ENCODE measurements around the gene STRA6.

STRA6 gene

DNA sequence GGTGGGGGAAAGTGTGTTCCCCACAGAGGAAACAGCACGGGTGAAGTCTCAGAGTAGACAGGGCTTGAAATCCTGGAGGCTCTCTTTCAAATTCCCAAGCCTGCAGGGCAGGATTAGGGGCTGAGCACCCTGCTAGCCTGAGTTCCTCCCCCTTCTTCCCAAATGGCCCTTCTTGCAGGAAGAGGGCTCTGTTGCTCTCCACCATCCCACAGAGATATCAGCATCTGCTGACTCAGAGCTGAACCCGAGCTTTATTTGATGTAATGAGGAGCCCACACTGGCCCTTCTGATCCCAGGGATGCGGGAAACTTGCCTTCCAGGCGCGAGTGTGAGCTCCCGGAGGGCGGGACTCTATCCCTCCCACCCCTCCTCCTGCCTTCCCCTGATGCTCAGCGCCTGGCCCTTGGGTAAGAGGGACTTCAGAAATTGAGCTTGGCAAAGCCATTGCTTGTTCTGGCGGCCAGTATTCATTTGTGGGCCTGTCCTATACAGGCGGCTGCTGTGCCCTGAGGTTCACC lies 1.4 kb upstream of the STRA6 start:
- no peaks in the 10 kb centered on the region for H3K36me3 ChIP-seq (ENCODE audit: insufficient read depth, low read length)
- H3K4me1 ChIP-seq (ENCODE audit: insufficient read depth, low read length), result peaks cover 35% of the 10 kb centered on the region
- no peaks in the 10 kb centered on the region for H3K9me3 ChIP-seq (ENCODE audit: control insufficient read depth, insufficient read depth, low read length)
- H3K9ac ChIP-seq (ENCODE audit: low read depth, low read length), result peak overlapping the region; percentile 62; the same call in 1 of the 2 replicates

DNA sequence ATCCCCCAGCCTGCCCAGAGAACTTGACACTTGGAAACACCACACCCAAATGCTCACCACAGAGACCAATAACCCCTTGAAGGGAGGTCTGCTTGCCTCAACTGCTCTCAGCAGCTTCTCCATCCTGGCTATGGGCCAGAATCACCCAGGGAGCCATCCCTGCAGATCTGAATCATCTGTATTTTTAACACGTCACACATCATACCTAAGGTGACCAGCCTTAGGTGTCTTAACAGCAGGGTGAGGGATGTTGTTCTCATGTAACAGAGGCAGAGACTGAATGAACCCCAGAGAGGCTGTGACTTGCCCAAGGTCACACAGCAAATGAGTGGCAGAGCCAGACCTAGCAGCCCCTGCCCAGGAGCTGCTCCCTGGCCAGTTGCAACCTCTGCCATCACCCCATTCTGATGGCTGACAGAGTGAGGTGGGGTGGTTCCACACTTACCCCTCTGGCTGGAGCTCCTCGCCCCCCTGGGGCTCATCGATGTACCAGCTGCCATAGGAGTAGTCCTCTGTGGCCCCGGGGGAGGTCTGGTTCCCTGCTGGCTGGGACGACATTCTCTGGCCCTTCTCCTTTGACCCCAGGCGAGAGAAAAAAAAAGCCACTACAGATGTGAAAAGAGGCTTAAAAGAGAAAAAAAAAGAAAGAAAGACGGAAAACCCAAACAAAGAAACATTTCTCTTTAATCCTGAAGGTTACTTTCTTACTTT lies 722 bp downstream of the STRA6 start:
- Histone ChIP-seq H3K9ac (ENCODE audit: low read depth, low read length) (peak overlapping the region; percentile 62), H3K4me1 (ENCODE audit: insufficient read depth, low read length) (peaks cover 29% of the 10 kb centered on the region), H3K36me3 (ENCODE audit: insufficient read depth, low read length) (no peaks in the 10 kb centered on the region), H3K9me3 (ENCODE audit: control insufficient read depth, insufficient read depth, low read length) (no peaks in the 10 kb centered on the region)

- Histone ChIP-seq H3K36me3 (ENCODE audit: insufficient read depth, low read length) (no peaks in the 10 kb centered on the region), H3K9ac (ENCODE audit: low read depth, low read length) (no peak overlapping the region), H3K4me1 (ENCODE audit: insufficient read depth, low read length) (peaks cover 29% of the 10 kb centered on the region), H3K9me3 (ENCODE audit: control insufficient read depth, insufficient read depth, low read length) (no peaks in the 10 kb centered on the region)
Measured at GRCh38 chr15:74200871-74201419, 1.6 kb downstream of the STRA6 start.

DNA sequence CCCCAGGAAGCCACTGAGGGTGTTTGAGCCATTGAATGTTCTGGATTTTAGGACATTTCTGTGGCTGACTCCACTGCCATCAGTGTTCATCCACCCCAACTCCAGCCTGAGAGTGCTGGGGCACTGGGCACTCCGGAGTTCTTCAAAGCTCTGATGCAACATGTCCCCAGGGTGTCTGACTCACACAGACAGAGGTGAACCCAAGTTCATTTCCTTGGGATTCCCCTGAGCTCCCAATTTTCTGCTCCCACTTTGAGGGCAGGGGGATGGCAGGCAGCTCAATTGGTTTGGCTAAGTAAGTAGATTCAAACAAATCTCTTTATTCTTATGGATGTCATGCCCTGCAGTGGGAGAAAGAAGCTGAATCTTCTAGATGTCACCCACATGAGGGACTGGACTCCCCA lies 2.2 kb downstream of the STRA6 start:
- H3K36me3 ChIP-seq (ENCODE audit: insufficient read depth, low read length), result no peaks in the 10 kb centered on the region
- no peaks in the 10 kb centered on the region for H3K9me3 ChIP-seq (ENCODE audit: control insufficient read depth, insufficient read depth, low read length)
- peaks cover 29% of the 10 kb centered on the region for H3K4me1 ChIP-seq (ENCODE audit: insufficient read depth, low read length)
- no peak overlapping the region for H3K9ac ChIP-seq (ENCODE audit: low read depth, low read length)

DNA sequence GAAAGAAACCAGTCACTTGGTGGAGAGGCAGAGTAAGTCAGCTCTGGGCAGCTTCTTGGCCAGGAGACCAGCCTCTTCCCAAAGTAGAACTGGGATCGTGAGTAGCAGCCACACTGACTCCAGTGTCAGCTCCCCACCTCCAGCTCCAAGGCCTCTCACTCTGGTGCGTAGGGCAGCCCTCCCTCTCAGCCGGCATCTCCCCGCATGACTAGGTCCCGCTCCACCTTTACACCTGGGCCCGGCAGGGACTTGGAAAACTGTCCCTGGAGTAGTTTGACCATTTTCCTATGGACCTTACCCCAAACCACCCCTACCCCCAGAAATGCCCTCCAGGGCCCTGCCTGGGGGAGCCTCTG lies 3.3 kb downstream of the STRA6 start:
- peaks cover 28% of the 10 kb centered on the region for H3K4me1 ChIP-seq (ENCODE audit: insufficient read depth, low read length)
- no peaks in the 10 kb centered on the region for H3K9me3 ChIP-seq (ENCODE audit: control insufficient read depth, insufficient read depth, low read length)
- no peak overlapping the region for H3K9ac ChIP-seq (ENCODE audit: low read depth, low read length)
- H3K36me3 ChIP-seq (ENCODE audit: insufficient read depth, low read length), result no peaks in the 10 kb centered on the region

GRCh38 chr15:74197176-74197965 lies 5.2 kb downstream of the STRA6 start:
- H3K9me3 ChIP-seq (ENCODE audit: control insufficient read depth, insufficient read depth, low read length), result no peaks in the 10 kb centered on the region
- no peaks in the 10 kb centered on the region for H3K36me3 ChIP-seq (ENCODE audit: insufficient read depth, low read length)
- H3K4me1 ChIP-seq (ENCODE audit: insufficient read depth, low read length), result peaks cover 18% of the 10 kb centered on the region
- H3K9ac ChIP-seq (ENCODE audit: low read depth, low read length), result no peak overlapping the region

GRCh38 chr15:74196175-74196574 lies 6.4 kb downstream of the STRA6 start:
- no peaks in the 10 kb centered on the region for H3K36me3 ChIP-seq (ENCODE audit: insufficient read depth, low read length)
- no peak overlapping the region for H3K9ac ChIP-seq (ENCODE audit: low read depth, low read length)
- no peaks in the 10 kb centered on the region for H3K9me3 ChIP-seq (ENCODE audit: control insufficient read depth, insufficient read depth, low read length)
- H3K4me1 ChIP-seq (ENCODE audit: insufficient read depth, low read length), result peaks cover 9% of the 10 kb centered on the region

DNA sequence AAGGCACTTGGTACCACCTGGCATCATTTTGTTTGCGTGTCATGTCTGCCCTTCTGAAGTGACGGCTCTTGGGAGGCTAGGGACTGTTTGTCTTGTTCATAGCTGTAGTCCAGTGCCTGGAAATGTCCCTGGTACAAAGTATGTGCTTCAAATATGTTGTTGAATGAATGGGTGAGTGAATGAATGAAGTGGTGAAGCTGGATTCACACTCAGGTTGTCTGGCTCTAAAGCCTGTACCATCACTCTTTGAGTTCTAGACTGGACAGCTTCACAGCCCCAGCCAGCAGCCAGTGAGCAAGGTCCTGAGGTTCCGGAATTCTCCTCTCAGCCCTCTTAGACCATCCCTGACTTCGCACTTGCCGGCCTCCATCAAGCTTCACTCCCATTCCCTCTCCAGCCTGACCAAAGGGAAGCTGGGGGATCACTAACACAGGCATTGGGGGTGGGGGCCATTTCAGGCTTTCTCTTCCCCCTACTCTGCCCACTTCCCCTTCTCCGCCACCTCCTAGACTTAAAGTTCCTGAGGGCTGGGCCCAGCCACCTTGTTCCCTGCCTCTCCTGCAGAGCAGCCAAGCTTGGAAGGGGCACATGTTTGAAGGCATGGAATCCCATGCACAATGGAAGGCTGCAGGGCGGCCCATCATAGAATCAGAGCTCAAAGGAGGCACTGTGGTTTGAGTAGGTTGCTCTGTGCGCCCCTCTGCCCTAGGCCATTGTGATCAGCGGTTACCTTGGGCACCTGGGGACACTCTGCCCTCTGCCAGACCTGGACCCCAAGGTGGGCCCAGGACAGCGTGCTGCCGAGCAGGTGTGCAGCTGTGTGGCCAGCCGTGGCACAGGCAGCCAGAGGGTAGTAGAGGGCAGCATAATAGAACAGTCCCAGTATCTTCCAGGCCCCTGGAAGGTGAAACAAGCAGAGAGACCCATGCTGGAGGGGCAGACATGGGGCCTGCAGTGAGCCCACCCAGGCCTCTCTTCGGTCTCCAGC lies 7.7 kb downstream of the STRA6 start:
- Histone ChIP-seq H3K9me3 (ENCODE audit: control insufficient read depth, insufficient read depth, low read length) (no peaks in the 10 kb centered on the region), H3K4me1 (ENCODE audit: insufficient read depth, low read length) (no peaks in the 10 kb centered on the region)

GRCh38 chr15:74193905-74194304 lies 8.7 kb downstream of the STRA6 start:
- Histone ChIP-seq H3K4me1 (ENCODE audit: insufficient read depth, low read length) (no peaks in the 10 kb centered on the region), H3K36me3 (ENCODE audit: insufficient read depth, low read length) (no peaks in the 10 kb centered on the region), H3K9ac (ENCODE audit: low read depth, low read length) (no peak overlapping the region), H3K9me3 (ENCODE audit: control insufficient read depth, insufficient read depth, low read length) (no peaks in the 10 kb centered on the region)

More for the DNA sequence above, 7.7 kb downstream of the STRA6 start:
- Histone ChIP-seq H3K9ac (ENCODE audit: low read depth, low read length) (no peak overlapping the region), H3K36me3 (ENCODE audit: insufficient read depth, low read length) (no peaks in the 10 kb centered on the region)

GRCh38 chr15:74193299-74193718 lies 9.3 kb downstream of the STRA6 start:
- no peak overlapping the region for H3K9ac ChIP-seq (ENCODE audit: low read depth, low read length)
- H3K4me1 ChIP-seq (ENCODE audit: insufficient read depth, low read length), result no peaks in the 10 kb centered on the region
- H3K36me3 ChIP-seq (ENCODE audit: insufficient read depth, low read length), result no peaks in the 10 kb centered on the region
- H3K9me3 ChIP-seq (ENCODE audit: control insufficient read depth, insufficient read depth, low read length), result no peaks in the 10 kb centered on the region

- no peaks in the 10 kb centered on the region for H3K9me3 ChIP-seq (ENCODE audit: control insufficient read depth, insufficient read depth, low read length)
- H3K9ac ChIP-seq (ENCODE audit: low read depth, low read length), result no peak overlapping the region
- H3K36me3 ChIP-seq (ENCODE audit: insufficient read depth, low read length), result no peaks in the 10 kb centered on the region
- no peaks in the 10 kb centered on the region for H3K4me1 ChIP-seq (ENCODE audit: insufficient read depth, low read length)
Measured at GRCh38 chr15:74192751-74193150, 9.8 kb downstream of the STRA6 start.

DNA sequence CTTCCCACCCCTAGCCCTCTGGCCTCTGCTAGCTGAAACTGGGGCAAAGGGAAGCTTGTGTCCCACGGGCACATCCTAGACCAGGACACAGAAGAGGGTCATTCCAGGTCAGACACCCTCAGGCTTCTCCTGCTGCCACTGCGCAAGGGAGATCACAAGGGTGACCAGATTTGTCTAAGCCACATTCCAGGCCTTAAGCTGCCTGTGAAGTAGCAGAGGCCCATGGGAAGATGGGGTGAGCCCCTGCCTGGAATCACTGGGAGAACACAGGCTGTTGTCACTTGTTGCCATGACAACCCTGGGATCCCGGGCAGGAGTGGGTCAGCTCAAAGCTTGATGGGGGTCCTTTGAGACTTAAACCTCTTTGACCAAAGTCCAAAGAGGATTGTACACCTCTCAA lies 10.8 kb downstream of the STRA6 start:
- Histone ChIP-seq H3K9me3 (ENCODE audit: control insufficient read depth, insufficient read depth, low read length) (no peaks in the 10 kb centered on the region), H3K9ac (ENCODE audit: low read depth, low read length) (no peak overlapping the region), H3K4me1 (ENCODE audit: insufficient read depth, low read length) (no peaks in the 10 kb centered on the region), H3K36me3 (ENCODE audit: insufficient read depth, low read length) (no peaks in the 10 kb centered on the region)

DNA sequence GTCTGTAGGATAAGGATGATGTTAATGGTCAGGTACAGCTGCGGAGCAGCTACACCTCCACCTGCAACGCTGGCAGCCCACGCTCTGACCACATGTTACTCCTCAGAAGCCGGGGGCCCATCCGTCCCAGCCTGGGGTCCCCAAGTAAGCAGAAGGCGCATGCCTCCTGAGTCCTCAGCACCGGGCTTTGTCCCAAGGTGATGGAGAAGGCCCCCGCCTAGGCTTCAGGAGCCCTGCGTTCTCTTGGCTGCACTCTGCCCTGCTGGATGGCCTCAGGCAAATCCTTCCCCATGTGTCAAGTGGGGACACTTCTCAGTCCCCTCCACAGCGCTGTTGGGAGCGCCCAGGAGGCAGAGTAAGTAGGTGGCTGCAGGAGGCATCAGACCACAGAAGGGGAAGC lies 14.4 kb downstream of the STRA6 start:
- Histone ChIP-seq H3K9me3 (ENCODE audit: control insufficient read depth, insufficient read depth, low read length) (no peaks in the 10 kb centered on the region), H3K36me3 (ENCODE audit: insufficient read depth, low read length) (no peaks in the 10 kb centered on the region), H3K4me1 (ENCODE audit: insufficient read depth, low read length) (no peaks in the 10 kb centered on the region), H3K9ac (ENCODE audit: low read depth, low read length) (no peak overlapping the region)
